ENCODE results near the gene CD28. TPM values are rescaled to one million over a fixed set of nuclear protein-coding genes. Genes with fewer than 3 reads are reported as not detected.

The CD28 gene
- total and polyA plus RNA-seq, 2 donors (not counting 3 experiments of a cell fraction or from before 2014, with no cell fraction given), result 0.15 TPM; not detected in 1

- no peak overlapping the region for H3K9ac ChIP-seq (replicated peaks; ENCODE audit: extremely low read depth, insufficient read depth, low read length)
- CTCF ChIA-PET, result no interaction called here
- dilution Hi-C loops (cut with MboI; ENCODE audit: extremely low pct_ligation_motif_present, low sequenced_read_pairs), result no loop called here
- TF ChIP-seq FOS (IDR thresholded peaks at IDR 0.05; ENCODE audit: borderline replicate concordance, insufficient read depth, low read length), result peak; percentile 53
- no peak for TF ChIP-seq GATA2 (IDR thresholded peaks at IDR 0.05; ENCODE audit: insufficient read depth, insufficient read length, low read depth, low read length)
- H3K79me2 ChIP-seq (ENCODE audit: control insufficient read depth, insufficient read depth, low read length), result no peaks in the 10 kb centered on the region
- no peaks in the 10 kb centered on the region for H3K36me3 ChIP-seq (ENCODE audit: control insufficient read depth in 2 of 2, extremely low read depth in 1 of 2, insufficient read depth in 2 of 2, low read length in 2 of 2)
- intact Hi-C loops (cut with micrococcal nuclease), result no loop called here
- POLR2A ChIA-PET, result no interaction called here
- H3K4me3 ChIP-seq (replicated peaks in 1 of 3; ENCODE audit: insufficient read depth in 1 of 3, low read depth in 1 of 3, low read length in 3 of 3), result no peak overlapping the region
- no peak overlapping the region for H3K27ac ChIP-seq (ENCODE audit: insufficient read depth, low read depth, low read length)
- H3K9me3 ChIP-seq (replicated peaks; ENCODE audit: control insufficient read depth, insufficient read depth, low read length), result no peaks in the 10 kb centered on the region
- H2AFZ ChIP-seq (ENCODE audit: low read depth, low read length), result peak overlapping the region; percentile 7
- peaks cover 13% of the 10 kb centered on the region for H3K4me1 ChIP-seq (ENCODE audit: control insufficient read depth, extremely low read depth, insufficient read depth, low read length)
- H3K9me1 ChIP-seq (replicated peaks; ENCODE audit: control insufficient read depth, extremely low read depth, insufficient read depth, low read length), result no peaks in the 10 kb centered on the region
- H3K27me3 ChIP-seq (ENCODE audit: control insufficient read depth in 2 of 2, insufficient read depth in 2 of 2, low read length in 2 of 2), result no peaks in the 10 kb centered on the region
- H3K4me2 ChIP-seq (ENCODE audit: insufficient read depth, low read length), result no peak overlapping the region
- FAIRE-seq, result no peak
- DNase-seq (ENCODE audit: low read depth, low spot score), result peak; percentile 34
- H4K20me1 ChIP-seq (replicated peaks; ENCODE audit: control insufficient read depth, extremely low read depth, insufficient read depth, low read length), result no peaks in the 10 kb centered on the region
- BruUV-seq (replicated peaks), result no TSS peak
Measured at GRCh38 chr2:203675086-203675485, 31.4 kb upstream of the CD28 start.

- Histone ChIP-seq H3K9ac (replicated peaks; ENCODE audit: extremely low read depth, insufficient read depth, low read length) (no peak overlapping the region), H3K27me3 (ENCODE audit: control insufficient read depth in 2 of 2, insufficient read depth in 2 of 2, low read length in 2 of 2) (no peaks in the 10 kb centered on the region), H3K4me1 (ENCODE audit: control insufficient read depth, extremely low read depth, insufficient read depth, low read length) (peaks cover 31% of the 10 kb centered on the region), H4K20me1 (replicated peaks; ENCODE audit: control insufficient read depth, extremely low read depth, insufficient read depth, low read length) (no peaks in the 10 kb centered on the region), H3K36me3 (ENCODE audit: control insufficient read depth in 2 of 2, extremely low read depth in 1 of 2, insufficient read depth in 2 of 2, low read length in 2 of 2) (no peaks in the 10 kb centered on the region), H3K9me3 (replicated peaks; ENCODE audit: control insufficient read depth, insufficient read depth, low read length) (no peaks in the 10 kb centered on the region), H3K9me1 (replicated peaks; ENCODE audit: control insufficient read depth, extremely low read depth, insufficient read depth, low read length) (no peaks in the 10 kb centered on the region), H3K4me2 (ENCODE audit: insufficient read depth, low read length) (no peak overlapping the region), H3K79me2 (ENCODE audit: control insufficient read depth, insufficient read depth, low read length) (no peaks in the 10 kb centered on the region), H3K4me3 (replicated peaks in 1 of 3; ENCODE audit: insufficient read depth in 1 of 3, low read depth in 1 of 3, low read length in 3 of 3) (no peak overlapping the region), H3K27ac (ENCODE audit: insufficient read depth, low read depth, low read length) (no peak overlapping the region), H2AFZ (ENCODE audit: low read depth, low read length) (no peak overlapping the region)
- POLR2A ChIA-PET, result no interaction called here
- DNase-seq (ENCODE audit: low read depth, low spot score) (no peak), FAIRE-seq (no peak)
- dilution Hi-C loops (cut with MboI; ENCODE audit: extremely low pct_ligation_motif_present, low sequenced_read_pairs) (no loop called here), intact Hi-C loops (cut with micrococcal nuclease) (no loop called here)
- no TSS peak for BruUV-seq (replicated peaks)
- CTCF ChIA-PET, result interaction anchor here (0.7 to 1.0 kb wide), 2 partner anchors 15 to 54 kb away, joined by 3 to 4 read pairs; no protein-coding TSS in a partner anchor
- TF ChIP-seq GATA2 (IDR thresholded peaks at IDR 0.05; ENCODE audit: insufficient read depth, insufficient read length, low read depth, low read length) (no peak), MYC (IDR thresholded peaks at IDR 0.05; ENCODE audit: low read depth, low read length) (no peak), POLR2A (IDR thresholded peaks at IDR 0.05; ENCODE audit: low read depth, low read length) (no peak), FOS (IDR thresholded peaks at IDR 0.05; ENCODE audit: borderline replicate concordance, insufficient read depth, low read length) (peak; percentile 16), MAX (IDR thresholded peaks at IDR 0.05; ENCODE audit: insufficient read depth, insufficient read length) (no peak), CTCF (IDR thresholded peaks at IDR 0.05; ENCODE audit: extremely low read depth in 1 of 2, insufficient read depth in 1 of 2, low read depth in 1 of 2, low read length in 2 of 2) (no peak)
Measured at GRCh38 chr2:203678971-203679370, 27.5 kb upstream of the CD28 start.
